ENCODE measurements around the gene MACROD1.
"Not testable (repeated sequence)": the region's sequence is repeated elsewhere in the genome, so short reads cannot be mapped to it uniquely, and the experiment has no call there.

MACROD1 gene

GRCh38 chr11:63999349-64000025 lies 166.4 kb downstream of the MACROD1 start:
- peak; percentile 46 to 57 for DNase-seq (ENCODE audit: low read depth in 2 of 2)

DNA sequence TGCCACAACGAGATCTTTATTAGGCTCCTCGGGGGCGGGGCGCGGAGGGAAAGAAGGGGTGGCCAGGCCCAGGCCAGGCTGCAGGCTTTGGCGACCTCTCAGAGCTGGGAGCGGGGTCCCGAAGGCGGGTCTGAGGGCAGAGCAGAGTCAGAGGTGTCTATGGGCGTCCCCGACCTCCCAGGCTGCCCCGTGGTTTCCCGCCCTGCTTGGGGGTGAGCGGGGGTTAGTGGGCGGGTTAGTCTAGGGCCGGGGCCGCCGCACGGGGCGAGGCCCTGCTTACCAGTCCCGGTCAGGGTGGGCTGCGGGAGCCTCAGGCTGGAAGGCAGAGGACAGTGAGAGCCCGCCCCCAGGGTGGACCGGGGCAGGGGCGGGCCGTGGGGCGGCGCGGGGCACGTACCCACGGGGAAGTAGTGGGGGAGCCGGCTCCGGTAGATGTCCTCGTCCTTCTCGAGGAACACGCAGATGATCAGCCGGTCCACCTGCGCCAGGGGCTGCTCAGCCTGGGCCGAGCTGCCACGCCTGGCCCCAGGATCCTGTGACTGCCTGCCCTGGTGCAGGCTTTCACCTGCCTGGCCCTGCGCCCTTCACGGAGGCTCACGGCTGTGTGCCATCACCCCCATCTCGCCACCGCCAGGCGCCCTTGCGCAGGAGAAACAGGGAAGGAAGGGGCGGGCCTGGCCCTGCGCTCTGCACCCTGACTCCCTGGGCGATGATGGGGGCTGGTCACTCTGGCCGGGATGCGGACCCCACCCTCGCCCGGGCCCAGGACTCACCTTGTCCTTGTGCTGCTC lies 167.2 kb downstream of the MACROD1 start:
- no peak for DNase-seq (ENCODE audit: low read depth in 2 of 2)

DNA sequence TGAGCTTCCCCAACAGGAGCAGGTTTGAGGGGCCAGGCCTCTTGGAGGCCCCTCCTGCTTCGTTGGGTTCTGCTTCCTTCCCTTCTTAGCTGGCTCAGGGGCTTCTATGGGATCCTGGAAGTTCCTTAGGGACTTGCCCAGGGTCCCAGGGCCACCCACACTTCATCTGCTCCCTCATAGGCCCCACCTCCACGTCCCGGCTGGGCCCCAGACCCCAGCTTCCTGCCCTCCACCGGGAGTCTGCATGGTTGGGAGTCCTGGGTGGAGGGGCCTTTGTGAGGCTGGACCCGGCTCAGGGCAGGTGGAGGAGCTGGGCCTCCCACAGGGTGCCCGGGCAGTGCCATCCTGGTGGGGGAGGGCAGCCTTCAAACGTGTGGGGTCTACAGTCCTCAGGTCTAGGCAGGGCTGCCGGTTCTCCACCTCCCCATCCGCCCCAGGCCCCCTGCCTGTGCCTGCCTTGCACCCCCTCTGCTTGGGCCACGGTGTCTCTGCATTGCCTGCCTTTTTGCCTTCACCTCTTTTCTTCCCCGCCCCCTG lies 168.0 kb downstream of the MACROD1 start:
- no peak for DNase-seq (ENCODE audit: low read depth in 2 of 2)

GRCh38 chr11:63997104-63997700 lies 168.7 kb downstream of the MACROD1 start:
- DNase-seq (ENCODE audit: low read depth in 2 of 2), result no peak

GRCh38 chr11:63996512-63996911 lies 169.4 kb downstream of the MACROD1 start:
- no peak for DNase-seq (ENCODE audit: low read depth in 2 of 2)

GRCh38 chr11:63993993-63994392 lies 171.9 kb downstream of the MACROD1 start:
- no peak for DNase-seq (ENCODE audit: low read depth in 2 of 2)

- DNase-seq (ENCODE audit: low read depth in 2 of 2), result no peak
These were observed 172.8 kb downstream of the MACROD1 start for GRCh38 chr11:63993100-63993499.

DNA sequence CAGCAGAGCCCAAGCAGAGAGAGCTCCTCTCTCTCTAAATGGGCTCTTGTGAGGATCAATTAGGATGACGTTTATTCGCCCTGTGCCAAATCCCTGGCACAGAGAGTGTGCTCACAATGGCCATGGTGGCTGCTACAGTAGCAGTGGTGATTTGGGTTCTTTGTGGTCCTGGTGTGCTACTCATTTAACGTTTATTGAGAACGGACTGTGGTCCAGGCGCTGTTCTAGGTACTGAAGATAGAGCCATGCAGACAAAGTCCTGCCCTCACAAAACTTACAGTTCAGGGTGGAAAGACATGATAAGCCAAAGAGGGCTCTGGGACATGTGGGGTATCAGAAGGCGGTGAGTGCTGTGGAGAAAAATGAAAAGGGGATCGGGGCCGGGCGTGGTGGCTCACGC lies 174.4 kb downstream of the MACROD1 start:
- no peak for DNase-seq (ENCODE audit: low read depth in 2 of 2)

DNA sequence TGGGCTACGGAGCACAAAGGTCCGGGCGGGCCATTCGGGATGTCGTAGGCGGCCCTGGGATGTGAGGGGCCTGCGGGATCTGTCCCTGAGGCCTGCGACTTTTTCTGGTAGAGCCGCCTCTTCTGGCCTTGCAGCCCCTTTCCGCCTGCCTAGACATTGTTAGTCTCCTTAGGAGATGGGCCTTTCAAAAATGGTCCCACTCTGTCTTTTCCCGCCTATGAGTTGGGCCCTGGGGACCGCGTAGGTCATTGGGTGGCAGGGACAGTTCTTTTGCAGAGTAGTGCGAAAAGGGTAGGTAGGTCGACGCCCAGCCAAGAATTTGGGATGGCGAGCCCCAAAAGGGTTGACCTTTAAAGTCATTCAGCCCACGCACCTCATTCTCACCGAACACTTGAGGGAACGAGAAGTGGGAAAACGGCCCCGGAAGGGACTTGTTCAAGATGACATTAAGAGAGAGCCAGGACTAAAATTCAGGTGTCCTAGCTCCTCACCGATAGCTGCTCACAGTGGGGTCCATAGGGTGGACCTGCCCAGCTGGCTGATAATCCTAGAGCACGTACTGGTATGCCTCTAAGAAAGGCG lies 178.9 kb downstream of the MACROD1 start:
- DNase-seq (ENCODE audit: low read depth in 2 of 2), result no peak

- peak; percentile 76 to 85 for DNase-seq (ENCODE audit: low read depth in 2 of 2)
These were observed 179.6 kb downstream of the MACROD1 start, which contains the start of gene OTUB1 for GRCh38 chr11:63986156-63986931. OTUB1 (plus strand) TSS chr11:63986438; CDS start chr11:63986457, 19 bp downstream.

DNA sequence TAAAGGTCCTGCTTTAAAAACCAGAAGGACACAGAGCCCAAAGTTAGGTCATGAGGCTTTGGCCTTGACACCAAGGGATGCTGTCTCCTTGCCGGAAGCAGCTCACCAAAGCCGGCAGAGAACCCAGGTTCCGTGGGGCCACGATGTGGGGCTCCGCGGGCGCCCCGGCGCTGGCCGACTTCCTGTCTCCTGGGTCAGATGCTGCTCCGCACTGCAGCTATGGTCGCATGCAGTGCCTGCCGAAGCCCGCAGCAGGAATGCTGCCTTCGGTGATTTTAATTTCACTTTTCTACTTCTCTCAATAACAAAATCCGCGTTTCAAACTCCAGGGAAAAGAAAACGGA lies 180.1 kb downstream of the MACROD1 start:
- peak; percentile 40 to 60 for DNase-seq (ENCODE audit: low read depth in 2 of 2)

DNA sequence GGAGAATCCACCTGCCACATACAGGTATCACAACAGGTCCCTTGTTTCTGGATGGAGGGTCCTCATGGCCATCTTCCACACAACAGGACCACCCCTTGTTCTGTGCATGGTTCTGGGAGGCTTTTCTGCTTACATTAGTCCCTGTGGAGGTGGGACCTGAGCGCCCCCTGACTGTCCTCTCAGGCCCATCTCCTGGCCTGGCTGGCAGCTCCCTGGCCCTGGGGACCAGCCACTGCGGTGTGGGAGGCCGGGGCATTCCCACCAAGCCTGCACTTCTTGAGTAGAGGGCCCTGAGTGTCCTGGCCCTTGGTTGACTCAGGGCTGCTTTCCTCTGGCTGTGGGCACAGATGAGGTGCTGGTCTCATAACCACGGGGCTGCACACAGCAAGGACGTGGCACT lies 186.5 kb downstream of the MACROD1 start:
- no peak for DNase-seq (ENCODE audit: low read depth in 2 of 2)

DNA sequence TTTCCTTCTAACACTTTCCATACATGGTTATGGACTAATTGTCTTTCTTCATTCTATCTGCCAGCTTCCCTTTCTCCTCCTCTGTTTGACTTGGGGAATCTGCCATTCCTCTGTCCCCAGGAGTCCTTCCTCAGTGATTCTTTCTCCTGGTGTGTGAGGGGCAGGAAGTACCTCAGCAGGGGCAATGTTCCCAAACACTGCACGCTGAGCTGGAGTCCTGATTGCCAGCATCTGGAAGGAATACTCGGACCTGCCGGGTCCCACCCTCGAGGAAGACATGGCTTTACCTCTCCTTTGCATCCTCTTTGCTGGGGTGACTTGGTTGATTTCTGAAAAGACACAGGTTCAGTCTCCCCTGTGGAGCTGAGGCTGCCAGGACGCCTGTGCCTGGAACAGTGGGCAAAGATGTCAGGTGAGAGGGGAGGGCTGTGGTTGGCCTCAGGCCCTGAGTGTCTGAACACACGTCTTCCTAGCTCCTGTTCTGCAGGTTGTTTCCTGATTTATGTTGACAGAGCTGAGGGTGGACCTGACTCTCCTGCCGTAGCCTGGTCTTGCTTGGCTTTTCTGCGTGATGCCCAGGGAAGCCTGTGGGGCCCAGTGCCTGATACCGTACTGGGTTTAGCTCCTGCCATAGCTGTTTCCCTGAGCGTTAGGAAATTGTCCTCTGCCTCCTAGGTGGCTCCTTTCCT lies 187.2 kb downstream of the MACROD1 start:
- DNase-seq (ENCODE audit: low read depth in 2 of 2), result no peak

DNA sequence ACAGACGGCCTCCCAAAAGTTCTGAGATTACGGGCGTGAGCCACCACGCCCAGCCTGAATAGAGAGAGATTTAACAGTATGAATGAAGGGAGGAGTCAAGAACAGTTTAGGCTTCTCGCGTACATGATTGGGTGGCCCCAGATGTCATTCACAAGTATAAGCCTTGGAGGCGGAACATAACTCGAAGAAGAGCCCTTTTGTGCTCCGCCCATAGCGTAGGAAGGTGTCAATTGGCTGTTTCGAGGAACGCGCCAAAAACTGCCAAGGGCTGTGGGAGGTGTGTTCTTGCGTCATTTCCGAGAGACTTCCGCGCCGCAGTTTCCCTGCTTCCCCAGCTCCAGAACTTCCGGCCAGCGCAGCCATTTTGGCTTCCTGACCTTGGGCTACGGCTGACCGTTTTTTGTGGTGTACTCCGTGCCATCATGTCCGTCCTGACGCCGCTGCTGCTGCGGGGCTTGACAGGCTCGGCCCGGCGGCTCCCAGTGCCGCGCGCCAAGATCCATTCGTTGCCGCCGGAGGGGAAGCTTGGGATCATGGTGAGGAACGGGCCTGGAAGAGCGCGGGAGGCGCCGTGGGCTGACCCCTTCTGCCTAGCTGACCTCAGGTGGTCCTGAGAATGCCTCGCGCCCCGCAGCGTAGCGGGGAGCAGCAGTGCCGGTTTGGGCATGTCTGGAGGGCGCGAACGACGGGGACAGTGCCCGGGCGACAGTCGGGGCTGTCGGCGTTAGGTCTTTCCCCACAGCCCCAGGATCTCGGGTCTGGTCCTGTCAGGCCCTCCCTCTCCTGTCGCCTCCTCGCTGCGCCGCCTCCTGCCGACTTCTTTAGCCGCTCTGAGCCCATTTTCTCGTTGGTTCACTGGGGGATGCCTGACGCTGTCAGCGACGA lies 191.4 kb downstream of the MACROD1 start, which contains the start of gene COX8A:
TSS of gene COX8A (plus strand) at position 362 of the 885 bp plus-strand sequence. CDS start at position 423, 61 bp downstream.
- DNase-seq (ENCODE audit: low read depth in 2 of 2), result peak; percentile 88 to 95

DNA sequence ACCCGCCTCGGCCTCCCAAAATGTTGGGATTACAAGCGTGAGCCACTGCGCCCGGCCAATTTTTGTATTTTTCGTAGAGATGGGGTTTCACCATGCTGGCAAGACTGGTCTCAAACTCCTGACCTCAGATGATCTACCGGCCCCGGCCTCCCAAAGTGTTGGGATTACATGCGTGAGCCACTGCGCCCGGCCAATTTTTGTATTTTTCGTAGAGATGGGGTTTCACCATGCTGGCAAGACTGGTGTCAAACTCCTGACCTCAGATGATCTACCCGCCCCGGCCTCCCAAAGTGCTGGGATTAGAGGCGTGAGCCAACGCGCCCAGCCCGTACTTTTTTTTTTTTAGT lies 192.0 kb downstream of the MACROD1 start:
- DNase-seq (ENCODE audit: low read depth in 2 of 2), result not testable (repeated sequence)

DNA sequence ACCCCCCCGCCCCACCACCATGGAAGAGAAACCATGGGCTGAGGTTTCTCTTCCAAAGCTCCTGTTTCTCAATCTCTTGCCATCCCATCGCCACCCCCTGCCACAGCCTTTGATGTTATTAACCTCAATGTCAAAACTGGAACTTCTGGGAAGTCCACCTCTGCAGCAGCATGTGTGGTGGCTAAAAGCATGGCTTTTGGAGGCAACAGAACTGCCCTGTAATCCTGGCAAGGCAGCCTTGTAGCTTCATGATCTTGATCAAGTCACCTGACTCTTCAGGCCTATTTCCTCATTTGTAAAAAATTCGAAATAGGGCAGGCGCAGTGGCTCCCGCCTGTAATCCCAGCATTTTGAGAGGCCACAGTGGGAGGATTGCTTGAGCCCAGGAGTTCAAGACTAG lies 195.0 kb downstream of the MACROD1 start:
- no peak for DNase-seq (ENCODE audit: low read depth in 2 of 2)

DNA sequence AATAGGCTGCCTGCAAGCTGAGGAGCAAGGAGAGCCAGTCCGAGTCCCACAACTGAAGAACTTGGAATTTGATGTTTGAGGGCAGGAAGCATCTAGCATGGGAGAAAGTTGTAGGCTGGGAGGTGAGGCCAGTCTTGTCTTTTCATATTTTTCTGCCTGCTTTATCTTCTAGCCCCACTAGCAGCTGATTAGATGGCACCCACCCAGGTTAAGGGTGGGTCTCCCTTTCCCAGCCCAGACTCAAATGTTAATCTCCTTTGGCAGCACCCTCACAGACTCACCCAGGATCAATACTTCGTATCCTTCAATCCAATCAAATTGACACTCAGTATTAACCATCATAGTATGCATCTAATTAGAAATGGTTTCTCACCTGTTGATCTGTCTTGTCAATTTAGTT lies 196.5 kb downstream of the MACROD1 start:
- DNase-seq (ENCODE audit: low read depth in 2 of 2), result no peak

- no peak for DNase-seq (ENCODE audit: low read depth in 2 of 2)
These were observed 199.5 kb downstream of the MACROD1 start for GRCh38 chr11:63966444-63966843.

DNA sequence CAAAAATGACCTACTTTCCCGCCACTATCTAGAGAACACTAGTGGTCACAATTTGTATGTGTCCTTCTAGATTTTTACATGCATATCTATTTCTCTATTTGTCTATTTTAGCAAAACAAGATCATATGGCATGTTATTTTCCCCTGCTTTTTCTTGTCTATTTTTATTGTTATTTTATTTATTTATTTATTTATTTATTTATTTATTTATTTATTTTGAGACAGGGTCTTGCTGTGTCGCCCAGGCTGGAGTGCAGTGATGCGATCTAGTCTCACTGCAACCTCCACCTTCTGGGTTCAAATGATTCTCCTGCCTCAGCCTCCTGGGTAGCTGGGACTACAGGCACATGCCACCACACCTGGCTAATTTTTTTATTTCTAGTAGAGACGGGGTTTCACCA lies 202.0 kb downstream of the MACROD1 start:
- DNase-seq (ENCODE audit: low read depth in 2 of 2), result not testable (repeated sequence)

All from stimulated activated CD4-positive, alpha-beta T cell treated with anti-CD3 and anti-CD28 coated beads, Interleukin-12 subunit alpha, Interleukin-12 subunit beta, amount 100 ng/mL, for 24 hours (primary cell).